GM18909 (cell line): ENCODE measurements around the gene SEMA3F.
A peak's percentile ranks its signal among the peaks of the same experiment; 100 is the strongest.

Source experiments
- ATAC-seq: cut with Tn5 transposase; IDR thresholded peaks from one replicate; pipeline ENCODE4 v1.9.1; 2021; ENCODE audit warnings: mild to moderate bottlenecking; ENCODE audit not compliant: unreplicated experiment, poor library complexity

SEMA3F gene

DNA sequence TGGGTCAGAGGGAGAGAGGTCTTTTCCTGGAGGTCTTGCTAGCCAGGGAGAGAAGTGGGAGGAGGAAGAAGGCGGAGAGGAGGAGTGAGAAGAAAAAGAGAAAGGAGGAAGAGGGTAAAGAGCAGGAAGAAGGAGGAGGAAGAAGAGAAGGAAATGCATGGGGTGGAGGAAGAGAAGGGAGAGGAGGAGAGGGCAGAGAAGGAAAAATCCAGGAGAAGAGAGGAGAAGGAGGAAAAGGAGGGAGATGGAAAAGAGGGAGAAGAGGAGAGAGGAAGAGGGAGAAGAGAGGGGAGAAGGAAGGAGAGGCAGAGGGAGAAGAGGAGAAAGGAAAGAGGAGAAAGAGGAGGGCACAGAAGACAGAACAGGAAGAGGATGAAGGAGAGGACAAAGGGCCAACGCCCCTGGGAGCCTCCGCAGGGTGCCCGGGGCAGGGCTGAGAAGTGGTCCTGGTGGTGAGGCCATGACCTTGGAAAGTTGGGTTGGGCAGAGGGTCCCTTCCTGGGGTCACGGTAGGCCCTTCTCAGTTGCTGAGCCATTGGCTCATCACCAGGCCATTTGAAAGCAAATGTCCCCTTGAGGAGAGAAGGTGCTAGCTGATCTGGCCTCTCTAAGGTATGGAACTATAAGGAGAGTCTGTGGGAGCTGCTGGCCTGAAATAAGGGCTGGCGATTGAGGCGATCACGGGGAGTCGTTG, 1.2 kb upstream of the SEMA3F start:
- no peak for ATAC-seq

DNA sequence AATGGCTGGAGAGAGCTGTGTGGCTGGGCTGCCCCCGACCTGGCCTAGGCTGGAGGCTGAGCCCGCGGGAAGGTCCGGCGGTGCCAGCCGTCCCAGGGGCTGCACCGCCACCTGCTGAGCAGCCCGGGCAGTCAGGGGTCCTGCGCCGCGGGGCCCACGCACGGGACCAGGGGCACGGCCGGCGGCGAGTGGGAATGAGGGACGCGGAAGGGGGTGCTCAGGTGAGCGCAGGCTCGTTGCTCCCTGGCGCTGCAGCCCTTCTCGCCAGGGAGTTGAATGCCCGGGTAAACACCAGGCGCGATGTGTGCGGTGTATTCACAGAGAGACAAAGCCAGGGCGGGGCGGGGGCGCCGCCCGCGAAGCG, 666 bp upstream of the SEMA3F start:
- ATAC-seq = peak; percentile 17

DNA sequence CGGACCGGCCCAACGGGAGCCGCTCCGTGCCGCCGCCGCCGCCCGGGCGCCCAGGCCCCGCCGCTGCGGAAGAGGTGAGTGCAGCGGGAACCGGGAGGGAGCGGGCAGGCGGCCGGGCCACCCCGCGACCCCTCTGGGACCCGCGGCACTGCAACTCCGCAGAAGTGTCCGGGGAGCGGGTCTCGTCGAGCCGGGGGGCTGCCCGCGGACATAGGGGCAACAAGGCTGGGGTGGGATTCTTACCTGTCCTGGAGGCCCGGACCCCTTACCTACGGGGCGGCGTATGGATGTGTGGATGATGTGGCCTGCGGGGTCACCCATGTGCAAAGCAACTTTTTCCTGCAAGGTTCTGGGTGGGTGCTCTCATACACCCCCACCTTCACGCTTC, 361 bp downstream of the SEMA3F start:
- no peak for ATAC-seq

DNA sequence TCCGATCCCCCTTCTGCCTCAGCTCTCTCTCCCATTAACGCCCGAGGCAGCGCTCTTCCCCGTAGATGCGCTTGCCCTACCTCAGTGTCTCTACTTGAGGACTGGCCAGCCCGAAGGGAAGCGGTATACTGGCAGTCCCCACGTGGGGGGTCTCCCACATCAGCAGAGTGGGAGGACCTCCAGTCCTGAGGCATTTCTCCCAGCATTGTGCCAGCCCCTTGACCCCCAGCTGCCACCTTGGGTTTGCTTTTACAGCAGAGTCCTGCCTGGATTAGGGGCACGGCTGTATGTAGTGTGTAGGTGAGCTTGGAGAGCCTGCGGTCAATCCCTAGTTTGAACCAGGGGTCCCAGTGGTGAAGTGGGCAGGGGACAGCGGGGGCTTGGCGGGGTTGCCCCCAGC, 767 bp downstream of the SEMA3F start:
- no peak for ATAC-seq

DNA sequence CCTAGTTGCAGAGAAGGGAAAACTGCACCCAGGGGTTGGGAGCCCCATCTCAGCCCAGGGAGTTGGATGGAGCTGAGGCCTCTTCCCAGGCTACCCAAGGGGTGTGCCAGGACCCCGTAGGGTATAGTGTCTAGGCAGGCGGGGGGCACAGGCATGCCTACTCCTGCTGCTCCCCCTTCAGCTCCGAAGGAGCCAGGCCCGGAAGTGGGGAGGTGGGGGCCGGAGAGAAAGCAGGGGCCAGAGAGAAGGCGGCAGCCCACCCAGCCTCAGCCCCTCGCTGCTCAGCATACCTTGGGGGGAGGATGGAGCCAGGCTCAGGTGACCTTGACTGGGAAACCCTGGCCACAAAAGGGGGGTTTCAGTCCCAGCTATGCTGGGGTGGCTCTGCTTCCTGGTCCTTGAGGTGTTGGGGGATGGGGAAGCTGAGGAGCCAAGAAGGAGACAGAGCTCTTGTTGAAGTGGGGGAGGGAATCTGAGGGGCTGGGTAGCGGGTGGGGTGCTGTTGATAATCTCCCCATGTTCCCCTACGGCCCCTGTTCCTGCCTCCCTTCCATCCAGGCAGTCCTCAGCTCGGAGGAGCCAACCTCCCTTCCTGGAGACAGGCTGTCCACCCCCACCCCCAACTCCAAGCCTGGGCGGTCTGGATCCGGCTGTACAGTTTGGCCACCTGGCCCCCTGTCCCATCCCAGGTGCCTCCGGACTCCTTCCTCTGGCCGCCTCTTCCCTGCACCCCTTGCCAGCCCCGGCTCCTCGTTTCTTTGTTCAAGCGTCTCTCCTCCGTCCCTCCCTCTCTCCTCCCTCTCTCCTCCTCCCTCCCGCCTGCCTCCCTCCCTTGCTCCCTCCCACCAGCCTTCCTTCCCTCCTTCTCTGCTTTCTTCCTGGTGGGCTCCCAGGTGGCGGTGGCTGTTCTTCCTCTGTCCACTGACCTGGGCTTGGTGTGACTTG, 1.7 kb downstream of the SEMA3F start:
- ATAC-seq = no peak

DNA sequence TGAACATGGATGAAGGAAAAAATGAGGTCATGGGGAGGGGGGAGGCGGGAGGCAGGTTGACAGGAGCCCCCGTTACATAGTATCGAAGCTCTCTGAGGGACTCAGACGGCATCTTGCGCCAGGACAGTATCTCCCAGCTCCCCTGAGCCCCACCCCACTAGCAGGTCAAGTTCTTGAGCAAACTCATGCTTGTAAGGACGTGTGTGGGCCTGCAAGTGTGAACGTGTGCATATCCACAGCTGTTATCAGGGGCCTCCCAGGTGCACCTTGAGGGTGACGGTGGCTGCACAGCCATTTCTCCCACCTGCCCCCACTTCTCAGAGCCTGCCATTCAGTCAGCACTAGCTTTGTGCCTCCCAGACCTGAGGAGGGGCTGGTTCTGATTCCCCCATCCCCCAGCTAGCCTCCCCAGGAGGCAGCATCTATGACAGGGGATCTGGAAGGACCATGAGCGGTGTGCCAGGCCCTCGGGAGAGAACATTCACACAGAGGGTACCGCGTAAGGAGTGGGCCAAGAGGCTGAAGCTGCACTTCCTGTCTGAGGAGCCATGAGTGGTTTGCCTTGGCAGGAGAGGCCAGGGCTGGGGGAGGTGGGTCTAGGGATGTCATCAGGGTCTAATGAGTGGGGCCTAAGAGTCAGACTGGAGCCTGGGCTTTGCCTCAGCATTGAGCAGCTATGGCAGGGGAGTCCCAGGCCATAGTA, 2.9 kb downstream of the SEMA3F start:
- no peak for ATAC-seq

DNA sequence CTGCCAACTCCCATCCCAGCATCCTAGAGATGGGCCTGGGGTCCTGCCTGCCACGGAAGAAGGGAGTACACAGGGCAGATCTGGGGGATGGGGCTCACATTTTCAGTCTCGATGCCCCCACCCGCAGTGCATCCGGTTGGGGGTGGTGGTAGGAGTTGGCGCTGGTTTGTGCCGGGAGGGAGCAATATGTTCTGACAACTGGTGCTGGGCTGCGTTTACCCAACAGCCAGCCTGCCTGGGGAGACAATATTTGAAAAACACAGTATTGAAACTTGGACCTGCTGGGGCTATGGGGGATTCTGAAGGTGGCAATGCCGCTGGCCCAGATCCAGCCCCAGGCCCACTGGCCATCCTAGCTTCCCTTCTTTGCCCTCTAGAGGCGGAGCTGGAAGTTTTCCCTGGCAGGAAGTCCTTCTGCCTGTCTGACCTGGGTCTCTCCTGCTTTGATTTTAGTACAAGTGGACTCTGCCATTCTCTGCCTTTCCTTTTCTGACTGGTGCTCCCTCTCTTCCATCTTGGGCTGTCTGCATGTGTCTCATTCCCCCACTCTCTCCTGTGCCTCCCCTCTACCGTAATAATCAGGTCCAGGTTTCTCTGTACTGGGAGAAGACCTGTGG, 3.5 kb downstream of the SEMA3F start:
- no peak for ATAC-seq

DNA sequence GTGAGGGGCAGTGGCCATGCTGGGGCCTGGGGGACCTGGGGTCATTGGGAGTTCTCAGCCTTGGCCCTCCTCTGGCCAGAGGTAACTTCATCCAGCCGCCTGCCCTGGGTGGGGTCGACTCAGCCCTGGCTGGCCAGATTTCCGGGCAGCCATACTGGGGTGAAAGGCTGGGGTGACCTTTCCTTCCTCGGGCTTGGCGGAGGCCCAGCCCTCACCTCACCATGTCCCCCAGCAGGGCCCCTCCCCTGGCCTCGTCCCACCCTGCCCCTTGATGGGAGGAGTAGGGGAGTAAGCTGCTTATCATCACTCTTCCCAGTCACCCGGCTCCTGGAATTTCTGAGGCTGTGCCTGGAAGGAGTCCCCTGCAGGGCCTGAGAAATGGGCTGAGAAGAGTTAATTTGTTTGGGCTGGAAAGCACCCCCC, 5.4 kb downstream of the SEMA3F start:
- no peak for ATAC-seq

DNA sequence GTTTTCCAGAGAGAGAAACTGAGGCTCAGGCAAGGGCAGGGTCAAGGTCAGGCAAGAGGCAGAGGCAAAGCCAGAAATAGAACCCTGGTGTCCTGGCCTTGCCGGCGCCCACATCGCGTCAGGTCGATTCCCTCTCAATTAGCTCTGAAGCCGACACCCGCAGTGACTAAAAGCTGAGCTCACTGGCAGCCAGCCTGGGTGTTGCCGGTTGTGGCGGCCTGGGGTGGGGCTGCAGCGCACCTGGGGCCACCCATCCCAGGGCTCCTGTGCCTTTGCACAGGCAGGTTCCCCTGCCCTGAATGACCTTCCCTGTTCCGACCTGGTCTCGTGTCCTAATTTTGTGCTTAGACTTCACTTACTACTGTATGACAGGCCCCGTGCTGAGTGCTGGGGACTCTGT, 6.2 kb downstream of the SEMA3F start:
- no peak for ATAC-seq

DNA sequence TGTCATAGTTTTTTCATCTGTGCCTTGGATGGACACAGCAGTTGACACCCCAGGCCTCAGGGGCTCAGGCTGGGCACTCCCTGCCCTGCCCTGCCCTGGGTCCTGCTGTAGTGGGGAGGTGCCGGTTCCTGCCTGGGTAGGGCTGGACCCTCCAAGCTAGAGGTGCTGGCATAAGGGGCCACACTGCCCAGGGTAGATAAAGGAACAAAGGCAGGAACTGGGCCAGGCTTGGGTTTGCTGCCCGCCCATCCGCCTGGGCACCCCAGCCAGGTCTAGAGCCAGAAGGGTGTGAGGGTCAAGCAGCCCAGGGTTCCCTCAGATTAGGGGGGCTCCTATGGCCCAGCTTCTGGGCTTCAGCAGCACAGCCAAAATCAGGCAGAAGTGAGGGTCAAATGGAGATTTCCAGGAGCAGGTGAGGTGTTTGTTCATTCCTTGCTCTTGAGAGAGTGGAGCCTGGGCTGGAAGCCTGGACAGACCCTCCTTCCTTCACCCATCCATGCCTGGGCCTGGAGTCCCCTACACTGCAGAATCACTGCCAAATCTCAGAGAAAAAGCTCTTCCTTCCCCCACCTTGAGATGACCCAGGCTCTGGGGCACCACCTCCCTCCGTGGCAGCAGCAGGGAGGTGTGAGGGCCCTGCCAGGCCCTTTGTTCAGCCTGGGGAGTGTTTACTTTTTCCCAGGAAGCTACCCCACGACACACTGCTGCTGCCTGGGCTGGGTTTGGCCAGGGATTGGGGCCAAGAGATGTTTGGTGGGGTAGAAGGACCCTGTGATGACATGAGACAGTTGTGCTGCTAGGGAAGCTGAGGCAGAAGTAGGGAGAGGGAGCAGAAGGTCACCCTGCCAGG, 7.1 kb downstream of the SEMA3F start:
- ATAC-seq = no peak

DNA sequence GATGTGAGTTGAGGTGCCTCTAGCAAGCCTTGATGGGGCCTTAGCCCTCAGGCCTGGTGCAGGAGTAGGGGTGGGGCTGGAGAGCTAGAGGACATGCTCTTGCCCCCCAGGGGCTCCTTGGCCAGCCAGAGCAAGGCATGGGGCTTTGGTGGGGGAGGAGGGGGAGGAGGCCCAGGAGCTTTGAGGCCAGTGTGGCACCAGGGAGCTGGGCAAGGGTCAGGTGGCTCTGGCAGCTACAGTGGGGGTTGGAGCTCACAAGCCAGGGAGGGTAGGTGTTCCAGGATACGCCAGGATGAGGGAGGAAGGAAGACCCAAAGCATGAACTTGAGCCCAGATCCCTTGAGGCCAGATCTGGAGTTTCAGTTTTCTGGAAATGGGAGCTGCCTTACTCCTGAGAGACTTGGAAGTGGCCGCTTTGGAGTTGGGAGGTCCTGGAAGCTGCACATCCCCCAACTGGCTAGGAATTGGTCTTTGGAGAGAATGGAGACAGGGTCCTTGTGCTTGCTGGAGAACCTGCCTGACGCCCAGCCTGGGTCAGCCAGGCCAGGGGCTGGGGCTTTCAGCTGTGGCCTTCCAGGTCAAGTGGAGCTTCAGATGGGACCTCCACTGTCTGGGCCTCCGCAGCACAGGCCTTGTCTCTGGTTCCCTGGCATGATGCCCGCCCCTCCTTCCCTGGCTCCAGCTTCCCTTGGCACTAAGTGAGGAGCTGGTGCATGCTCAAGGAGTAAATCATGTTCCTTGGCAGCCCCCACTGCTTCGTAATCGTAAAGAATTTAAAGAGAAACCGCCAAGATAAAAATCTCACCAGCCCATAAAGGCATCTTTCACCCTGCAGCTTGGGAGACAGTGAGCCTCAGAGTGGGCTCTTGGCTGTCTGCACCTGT, 8.7 kb downstream of the SEMA3F start:
- no peak for ATAC-seq

DNA sequence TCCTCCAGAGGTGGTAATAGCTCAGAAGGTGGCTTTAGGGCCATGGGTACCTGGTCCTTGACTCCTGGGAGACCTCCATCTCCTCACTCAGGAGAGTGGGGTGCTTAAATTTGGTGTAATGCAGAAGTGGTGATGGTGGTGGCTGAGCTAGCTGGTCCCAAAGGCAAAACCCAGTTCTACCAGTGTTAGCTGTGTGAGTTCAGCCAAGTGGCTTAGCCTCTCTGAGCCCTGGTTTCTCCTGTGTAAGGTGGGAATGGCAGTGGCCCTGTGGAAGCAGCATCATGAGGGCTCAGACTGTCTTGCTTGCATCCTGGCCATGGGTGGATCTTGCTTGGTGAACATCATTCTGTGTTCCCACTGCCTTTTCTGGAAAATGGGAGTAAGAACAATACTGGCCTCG, 9.4 kb downstream of the SEMA3F start:
- ATAC-seq = no peak

DNA sequence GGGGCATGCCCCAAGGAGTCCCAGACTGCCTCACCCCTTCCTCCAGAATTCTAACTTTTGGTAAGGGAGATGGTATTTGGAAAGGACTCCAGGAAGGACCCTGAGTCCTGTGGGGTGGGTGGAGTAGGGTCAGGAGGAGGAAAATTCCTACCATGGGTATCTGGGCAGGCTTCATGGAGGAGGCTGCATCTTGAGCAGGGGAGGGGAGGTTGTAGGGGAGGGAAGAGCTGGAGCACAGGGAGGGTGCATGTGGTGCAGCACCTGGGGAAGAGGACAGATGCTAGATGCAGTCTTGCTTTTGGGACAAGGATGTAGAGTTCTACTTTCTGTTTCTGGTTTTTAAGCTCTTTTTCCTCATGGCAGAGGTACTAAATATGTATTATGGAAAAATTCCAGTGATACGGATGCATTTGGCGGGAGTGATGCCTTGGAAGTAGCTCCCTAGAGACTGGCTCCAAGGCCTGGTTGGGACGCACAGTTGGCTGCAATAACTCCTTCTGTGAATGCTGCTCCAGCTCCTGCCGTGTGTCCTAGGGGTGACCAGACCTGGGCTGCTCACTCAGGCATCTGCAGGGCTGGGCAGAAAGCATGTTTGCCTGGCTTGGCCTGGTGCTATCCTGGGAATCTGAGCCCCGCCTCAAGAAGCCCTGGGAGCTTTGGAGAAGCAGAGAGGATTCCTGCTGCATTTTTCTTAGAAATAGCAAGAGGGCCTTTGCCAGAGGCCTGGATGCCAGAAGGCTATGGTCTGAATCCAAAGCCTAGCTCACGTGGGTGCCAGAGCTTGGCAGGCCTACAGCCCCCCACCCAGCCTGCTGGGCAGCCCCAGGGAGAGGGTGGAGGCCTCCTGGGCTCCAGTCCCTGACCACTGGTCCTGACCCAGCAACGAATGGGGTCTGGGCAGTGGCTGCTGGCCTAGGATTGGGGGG, 10.1 kb downstream of the SEMA3F start:
- no peak for ATAC-seq

DNA sequence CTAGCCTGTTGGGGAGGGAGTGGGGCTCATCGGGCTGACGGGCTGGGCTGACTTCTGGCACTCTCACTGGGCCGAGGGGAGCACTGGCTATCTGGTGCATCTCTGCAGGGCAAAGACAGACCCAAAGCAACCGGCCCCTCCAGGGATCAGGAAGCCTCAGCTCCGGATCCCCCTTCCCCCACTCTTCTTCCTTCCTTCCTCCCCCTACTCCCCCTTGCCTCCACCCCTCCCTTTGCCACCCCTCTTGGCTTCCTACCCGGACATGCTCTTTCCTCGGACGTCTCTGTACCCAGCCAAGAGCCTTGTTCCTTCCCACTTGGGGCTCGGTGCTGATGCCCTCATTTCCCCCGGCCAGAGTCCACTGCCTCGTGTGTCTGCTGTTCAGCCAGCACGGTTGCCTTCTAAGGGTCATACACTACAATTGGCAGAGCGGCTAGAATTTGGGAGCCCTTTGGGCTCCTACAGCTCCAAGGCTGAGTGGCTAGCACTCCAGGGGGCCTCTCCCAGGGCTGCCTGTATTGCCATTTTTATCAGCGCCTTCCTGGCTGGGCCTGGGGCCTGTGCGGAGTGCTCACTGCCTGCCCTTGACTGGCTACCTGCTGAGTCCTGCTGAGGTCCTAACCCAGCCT, 10.9 kb downstream of the SEMA3F start:
- no peak for ATAC-seq

DNA sequence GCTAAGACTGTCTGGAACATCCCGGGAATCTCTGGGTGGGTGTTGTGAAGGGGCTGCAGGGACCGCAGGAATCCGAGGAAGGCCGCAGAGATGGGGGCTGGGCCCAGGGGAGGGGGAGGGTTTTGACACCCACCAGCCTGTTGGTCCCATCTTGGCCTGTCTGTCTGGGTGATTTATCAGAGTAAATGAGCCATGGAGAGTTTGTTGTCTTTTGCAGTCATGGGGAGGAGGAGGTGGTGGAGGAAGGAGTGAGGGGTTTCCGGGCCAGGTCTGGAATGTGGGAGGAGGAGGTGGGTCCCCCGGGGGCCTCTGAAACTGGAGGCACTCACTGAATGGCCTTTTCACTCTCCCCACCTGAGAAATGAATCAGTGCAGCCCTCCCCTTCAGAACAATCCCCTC, 11.5 kb downstream of the SEMA3F start:
- no peak for ATAC-seq

DNA sequence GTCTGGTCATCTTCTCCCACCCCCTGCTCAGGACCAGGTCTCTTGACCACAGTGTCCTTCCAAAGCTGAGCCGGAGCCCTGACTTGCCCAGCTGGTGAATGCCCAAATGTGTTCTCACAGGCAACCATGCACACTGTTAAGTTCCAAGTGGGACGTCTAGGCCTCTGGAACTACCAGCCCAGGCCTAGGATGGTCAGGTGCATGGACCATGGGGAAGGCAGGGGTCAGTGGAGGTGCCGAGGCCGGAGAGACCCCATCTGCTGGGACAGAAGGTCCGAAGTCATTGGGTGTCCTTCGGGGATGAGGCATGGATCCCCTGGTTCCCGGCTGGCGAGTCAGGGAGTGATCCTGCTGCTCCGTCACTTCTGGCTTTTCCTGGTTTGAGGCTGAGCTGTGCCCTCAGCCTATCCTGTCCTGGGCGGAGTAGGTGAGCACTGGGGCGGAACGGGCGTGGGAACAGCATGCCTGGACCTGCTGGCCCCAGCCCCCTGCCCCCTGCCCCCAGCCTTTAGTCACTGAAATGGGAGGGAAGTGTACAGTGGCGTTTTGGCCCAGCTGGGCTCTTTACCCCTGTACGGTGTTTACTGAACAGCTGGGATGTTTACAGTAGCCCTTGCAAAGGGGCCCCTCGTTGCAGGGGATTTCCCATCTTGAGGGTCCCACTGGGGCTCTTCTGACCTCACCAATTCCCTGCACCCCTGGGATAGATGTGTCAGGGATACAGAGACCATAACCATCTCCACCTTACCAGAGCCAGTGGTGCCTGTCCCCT, 12.1 kb downstream of the SEMA3F start:
- no peak for ATAC-seq

DNA sequence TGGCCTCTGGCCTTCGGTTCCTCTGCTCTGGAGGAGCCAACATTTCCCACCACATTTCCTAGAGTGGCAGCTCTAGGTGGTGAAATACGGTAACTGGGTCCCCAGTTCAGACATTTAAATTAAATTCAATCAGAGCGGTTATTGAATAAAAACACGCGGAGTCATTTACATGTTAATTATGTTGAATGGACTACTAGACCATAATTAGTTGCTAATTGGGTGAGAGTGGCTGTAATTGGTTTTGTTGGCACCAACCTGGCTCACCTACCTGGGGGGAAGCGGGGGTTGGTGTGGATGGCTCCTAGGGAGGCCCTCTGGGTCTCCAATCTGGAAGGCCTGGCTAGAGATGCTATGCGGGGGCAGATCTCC, 12.7 kb downstream of the SEMA3F start:
- ATAC-seq = no peak
